Stimulated activated naive CD8-positive, alpha-beta T cell treated with anti-CD3 and anti-CD28 coated beads, Interleukin-15, amount 100 ng/mL, for 72 hours (primary cell): Measurements from ENCODE around the gene NUDT14.
A peak's percentile ranks its signal among the peaks of the same experiment; 100 is the strongest.

ENCODE experiments used
- ATAC-seq: fragments of 150-1000 bp; cut with Tn5 transposase; 2 replicates; pipeline ENCODE4 v1.10.0; 2021; ENCODE audit warnings: mild to moderate bottlenecking, moderate library complexity
- DNase-seq, 2 donors: peaks; one replicate each; pipeline ENCODE4 v3.0.0; 2021 to 2022
- H3K27ac Mint-ChIP-seq, 2 donors: one replicate each; pipeline ENCODE4 v1.8.0; 2022; ENCODE audit warnings: mild to moderate bottlenecking in 2 of 2, mixed read lengths in 2 of 2, moderate library complexity in 2 of 2
- H3K27me3 Mint-ChIP-seq: one replicate; pipeline ENCODE4 v1.8.0; 2022; ENCODE audit warnings: mixed read lengths
- H3K4me1 Mint-ChIP-seq: one replicate; pipeline ENCODE4 v1.8.0; 2022; ENCODE audit warnings: mild to moderate bottlenecking, mixed read lengths
- H3K4me3 Mint-ChIP-seq, 2 donors: one replicate each; pipeline ENCODE4 v1.8.0; 2022; ENCODE audit warnings: mild to moderate bottlenecking in 2 of 2, mixed read lengths in 2 of 2, moderate library complexity in 1 of 2
- H3K9me3 Mint-ChIP-seq, 2 donors: one replicate each; pipeline ENCODE4 v1.8.0; 2022; ENCODE audit warnings: mixed read lengths in 2 of 2

Gene NUDT14

DNA sequence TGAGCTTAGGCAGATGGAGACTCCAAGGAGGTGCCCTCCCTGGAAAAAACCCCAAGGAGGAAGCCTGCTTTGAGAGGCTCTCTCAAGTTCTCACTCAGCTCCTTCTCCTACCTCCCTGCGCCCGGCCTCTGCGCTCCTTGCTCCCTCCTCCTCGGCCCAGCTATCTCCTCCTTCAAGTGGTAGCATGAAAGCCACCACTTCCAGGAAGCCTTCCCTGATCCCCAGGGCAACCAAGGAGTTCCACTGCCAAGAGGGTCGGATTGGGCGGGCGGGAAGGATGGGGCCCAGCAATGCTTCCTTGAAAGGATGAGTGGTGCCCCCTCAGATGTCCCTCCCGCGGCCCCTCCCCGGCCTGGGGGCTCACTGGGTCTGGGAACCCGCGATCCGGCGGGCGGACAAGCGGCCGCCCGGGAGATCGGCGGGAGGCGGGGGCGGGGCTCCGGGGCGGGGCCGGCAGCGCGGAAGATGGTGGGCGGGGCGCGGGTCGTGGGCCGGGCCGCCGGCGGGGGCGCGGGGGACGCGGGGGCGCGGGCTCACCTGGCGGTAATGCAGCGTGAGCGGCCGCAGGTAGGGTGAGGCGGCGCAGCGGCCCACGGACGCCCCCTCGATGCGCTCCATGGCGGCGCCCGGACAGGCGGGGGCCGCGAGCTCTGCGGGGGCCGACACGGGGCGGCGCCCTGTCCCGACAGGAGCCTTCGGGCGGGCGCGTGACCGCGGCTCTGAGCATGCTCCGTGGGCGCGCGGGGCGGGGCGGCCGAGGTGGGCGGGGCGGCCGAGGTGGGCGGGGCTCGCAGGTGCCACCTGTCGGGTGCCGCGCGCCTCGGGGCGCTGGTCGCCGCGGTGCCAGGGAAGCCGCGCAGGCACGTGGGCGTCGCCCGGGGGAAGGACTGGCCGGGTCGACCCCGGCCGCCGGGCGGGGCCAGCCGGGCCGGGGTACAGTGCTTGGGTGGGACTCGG, at the start of gene NUDT14:
NUDT14 (minus strand) TSS at position 721 of the 957 bp plus-strand sequence; CDS start at position 618, 103 bp downstream.
- H3K27ac Mint-ChIP-seq: peak within 1 kb of the TSS in 1 of 2 donors; percentile 88
- ATAC-seq (peak; percentile 78), DNase-seq (peak; percentile 73 to 80)
- H3K4me1 Mint-ChIP-seq: peaks cover 35% of the 10 kb centered on the region
- peaks cover 33% of the 10 kb centered on the region for H3K27me3 Mint-ChIP-seq
- H3K9me3 Mint-ChIP-seq: no peaks in the 10 kb centered on the region
- peak within 1 kb of the TSS; percentile 60 to 70 for H3K4me3 Mint-ChIP-seq

DNA sequence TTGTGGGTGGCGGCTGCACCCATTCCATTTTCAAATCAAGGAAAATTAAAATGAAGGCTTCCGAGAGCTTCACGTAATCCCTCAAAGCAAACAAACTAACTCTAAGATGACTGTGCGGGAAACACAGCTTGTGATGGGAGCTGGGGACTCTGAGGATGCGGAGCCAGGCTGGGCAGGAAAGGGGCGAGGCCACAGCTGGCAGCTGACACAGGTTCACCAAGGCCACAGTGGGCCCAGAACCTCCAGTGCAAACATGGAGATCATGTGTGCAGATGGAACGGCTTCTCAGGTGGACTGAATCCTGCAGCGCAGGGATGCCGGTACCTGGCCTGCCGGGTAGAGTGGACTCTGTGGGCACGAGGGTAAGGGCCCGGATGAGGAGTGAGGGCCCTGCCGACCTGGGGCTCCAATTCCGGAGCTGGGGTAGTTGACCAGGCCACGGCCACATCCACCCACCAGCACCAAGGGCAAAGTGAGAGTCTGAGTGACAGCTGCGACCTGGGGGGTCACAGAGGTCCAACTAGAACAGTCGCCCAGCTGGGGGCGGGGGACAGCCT, 48.1 kb upstream of the NUDT14 start:
- H3K27me3 Mint-ChIP-seq: no peaks in the 10 kb centered on the region
- ATAC-seq (no peak), DNase-seq (no peak)
- no peak overlapping the region for H3K27ac Mint-ChIP-seq
- no peaks in the 10 kb centered on the region for H3K9me3 Mint-ChIP-seq
- no peak overlapping the region for H3K4me3 Mint-ChIP-seq
- no peaks in the 10 kb centered on the region for H3K4me1 Mint-ChIP-seq

- H3K27me3 Mint-ChIP-seq: no peaks in the 10 kb centered on the region
- H3K9me3 Mint-ChIP-seq: no peaks in the 10 kb centered on the region
- no peak overlapping the region for H3K27ac Mint-ChIP-seq
- ATAC-seq: no peak
- no peak for DNase-seq
- no peak overlapping the region for H3K4me3 Mint-ChIP-seq
- H3K4me1 Mint-ChIP-seq: no peaks in the 10 kb centered on the region
Observed at GRCh38 chr14:105228562-105228961, 47.5 kb upstream of the NUDT14 start.

- H3K9me3 Mint-ChIP-seq: no peaks in the 10 kb centered on the region
- DNase-seq: no peak
- H3K4me3 Mint-ChIP-seq: no peak overlapping the region
- H3K27ac Mint-ChIP-seq: no peak overlapping the region
- H3K27me3 Mint-ChIP-seq: no peaks in the 10 kb centered on the region
- no peak for ATAC-seq
- H3K4me1 Mint-ChIP-seq: no peaks in the 10 kb centered on the region
Observed at GRCh38 chr14:105227346-105227745, 46.2 kb upstream of the NUDT14 start.

GRCh38 chr14:105226198-105226597, 45.1 kb upstream of the NUDT14 start:
- H3K9me3 Mint-ChIP-seq: no peaks in the 10 kb centered on the region
- no peaks in the 10 kb centered on the region for H3K27me3 Mint-ChIP-seq
- ATAC-seq: no peak
- no peaks in the 10 kb centered on the region for H3K4me1 Mint-ChIP-seq
- no peak overlapping the region for H3K4me3 Mint-ChIP-seq
- no peak for DNase-seq
- H3K27ac Mint-ChIP-seq: no peak overlapping the region

DNA sequence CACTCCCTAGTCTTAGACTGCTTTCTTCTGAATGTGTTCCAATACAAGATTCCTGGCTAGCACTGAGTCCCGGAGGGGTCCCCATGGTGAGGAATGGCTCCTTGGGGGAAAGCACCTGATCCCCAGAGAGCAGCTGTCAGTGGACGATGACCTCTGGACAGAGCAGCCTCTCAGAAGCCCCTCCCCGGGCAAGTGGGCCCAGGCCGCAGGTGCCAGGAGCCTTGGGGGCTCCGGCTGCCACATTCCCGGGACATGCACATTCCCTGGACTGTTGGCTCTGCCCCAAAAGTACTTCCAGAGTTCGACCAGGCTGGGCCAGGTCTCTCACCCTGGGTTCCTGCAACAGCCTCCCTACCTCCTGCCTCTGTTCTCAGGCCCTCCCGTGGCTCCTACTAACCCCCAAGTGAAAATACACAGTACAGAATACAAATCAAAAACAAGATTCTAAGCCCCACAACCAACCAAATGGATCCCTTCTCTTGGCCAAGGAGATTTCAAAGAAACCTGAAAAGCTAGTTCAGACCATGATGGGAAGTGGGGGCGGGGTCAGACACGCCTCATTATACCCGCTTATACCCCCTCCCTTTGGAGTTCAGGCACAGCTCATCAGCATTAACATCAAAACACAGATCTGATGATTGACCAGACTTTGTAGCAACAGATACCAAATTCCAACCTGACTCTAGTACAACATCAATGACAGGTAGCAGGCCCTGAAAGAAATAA, 43.9 kb upstream of the NUDT14 start:
- Mint-ChIP-seq H3K4me1 (no peaks in the 10 kb centered on the region), H3K4me3 (no peak overlapping the region), H3K27ac (no peak overlapping the region), H3K27me3 (no peaks in the 10 kb centered on the region), H3K9me3 (no peaks in the 10 kb centered on the region)
- ATAC-seq (no peak), DNase-seq (no peak)

DNA sequence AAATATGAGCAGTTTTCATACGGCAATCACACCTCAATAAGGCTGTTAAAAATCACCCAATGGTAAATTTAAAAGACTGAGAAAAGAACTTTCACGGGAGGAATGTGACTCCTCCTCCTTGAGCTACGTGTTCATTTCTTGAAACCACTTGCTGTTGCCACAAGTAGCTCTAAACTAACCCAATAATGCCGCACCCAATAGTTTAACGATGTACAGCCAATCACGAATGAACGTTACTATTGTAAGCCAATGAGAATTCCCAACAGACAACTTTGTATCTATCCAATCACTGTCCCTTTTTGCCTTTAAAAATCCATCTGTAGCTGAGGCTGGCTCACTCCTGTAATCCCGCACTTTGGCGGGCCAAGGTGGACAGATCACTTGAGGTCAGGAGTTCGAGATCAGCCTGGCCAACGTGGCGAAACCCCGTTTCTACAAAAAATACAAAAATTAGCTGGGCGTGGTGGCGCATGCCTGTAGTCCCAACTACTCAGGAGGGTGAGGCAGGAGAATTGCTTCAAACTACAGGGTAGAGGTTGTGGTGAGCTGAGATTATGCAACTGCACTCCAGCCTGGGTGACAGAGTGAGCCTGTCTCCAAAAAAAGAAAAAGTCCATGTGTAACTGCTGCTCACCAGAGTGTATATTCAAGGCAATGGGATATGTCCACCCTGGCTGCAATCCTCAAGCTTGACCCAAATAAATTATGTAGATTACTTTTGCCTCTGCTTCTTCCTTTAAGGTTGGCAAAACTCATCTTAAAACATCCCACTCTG, 42.8 kb upstream of the NUDT14 start:
- Mint-ChIP-seq H3K9me3 (no peaks in the 10 kb centered on the region), H3K27ac (no peak overlapping the region), H3K4me3 (no peak overlapping the region), H3K4me1 (no peaks in the 10 kb centered on the region), H3K27me3 (no peaks in the 10 kb centered on the region)
- ATAC-seq (no peak), DNase-seq (no peak)

GRCh38 chr14:105223260-105223659, 42.1 kb upstream of the NUDT14 start:
- no peak overlapping the region for H3K27ac Mint-ChIP-seq

DNA sequence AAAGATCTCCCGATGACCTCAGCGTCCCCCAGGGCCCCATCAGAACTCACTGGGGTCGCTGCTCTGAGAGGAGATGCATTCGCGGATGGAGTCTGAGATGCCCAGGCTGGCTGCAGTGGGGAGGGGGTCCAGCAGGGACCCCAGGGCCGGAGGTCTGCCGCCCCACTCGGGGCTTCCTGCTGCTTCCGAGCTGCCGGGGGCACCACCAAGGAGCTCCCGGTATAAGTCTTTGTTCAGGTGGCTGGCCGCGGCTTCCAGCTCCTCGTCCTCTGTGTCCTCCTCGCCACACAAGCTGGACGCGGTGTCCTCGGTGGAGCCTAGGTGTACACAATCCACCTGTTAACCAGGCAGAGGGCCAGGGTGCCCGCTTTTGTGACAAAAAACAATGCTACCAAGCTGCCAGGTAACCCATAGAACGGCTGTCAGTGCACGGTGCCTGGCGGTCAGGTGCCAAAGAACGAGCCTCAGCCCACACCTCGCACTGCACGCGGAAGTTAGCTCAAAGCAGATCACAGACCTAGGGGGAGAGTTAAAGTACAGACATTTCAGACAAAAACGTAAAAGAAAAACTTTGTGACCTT, 40.6 kb upstream of the NUDT14 start:
- ATAC-seq (no peak), DNase-seq (no peak)
- H3K27ac Mint-ChIP-seq: no peak overlapping the region
- no peaks in the 10 kb centered on the region for H3K27me3 Mint-ChIP-seq
- H3K4me3 Mint-ChIP-seq: no peak overlapping the region
- H3K4me1 Mint-ChIP-seq: no peaks in the 10 kb centered on the region
- no peaks in the 10 kb centered on the region for H3K9me3 Mint-ChIP-seq

More at GRCh38 chr14:105223260-105223659, 42.1 kb upstream of the NUDT14 start:
- no peaks in the 10 kb centered on the region for H3K4me1 Mint-ChIP-seq
- DNase-seq (no peak), ATAC-seq (no peak)
- H3K4me3 Mint-ChIP-seq: no peak overlapping the region
- no peaks in the 10 kb centered on the region for H3K9me3 Mint-ChIP-seq
- H3K27me3 Mint-ChIP-seq: no peaks in the 10 kb centered on the region

DNA sequence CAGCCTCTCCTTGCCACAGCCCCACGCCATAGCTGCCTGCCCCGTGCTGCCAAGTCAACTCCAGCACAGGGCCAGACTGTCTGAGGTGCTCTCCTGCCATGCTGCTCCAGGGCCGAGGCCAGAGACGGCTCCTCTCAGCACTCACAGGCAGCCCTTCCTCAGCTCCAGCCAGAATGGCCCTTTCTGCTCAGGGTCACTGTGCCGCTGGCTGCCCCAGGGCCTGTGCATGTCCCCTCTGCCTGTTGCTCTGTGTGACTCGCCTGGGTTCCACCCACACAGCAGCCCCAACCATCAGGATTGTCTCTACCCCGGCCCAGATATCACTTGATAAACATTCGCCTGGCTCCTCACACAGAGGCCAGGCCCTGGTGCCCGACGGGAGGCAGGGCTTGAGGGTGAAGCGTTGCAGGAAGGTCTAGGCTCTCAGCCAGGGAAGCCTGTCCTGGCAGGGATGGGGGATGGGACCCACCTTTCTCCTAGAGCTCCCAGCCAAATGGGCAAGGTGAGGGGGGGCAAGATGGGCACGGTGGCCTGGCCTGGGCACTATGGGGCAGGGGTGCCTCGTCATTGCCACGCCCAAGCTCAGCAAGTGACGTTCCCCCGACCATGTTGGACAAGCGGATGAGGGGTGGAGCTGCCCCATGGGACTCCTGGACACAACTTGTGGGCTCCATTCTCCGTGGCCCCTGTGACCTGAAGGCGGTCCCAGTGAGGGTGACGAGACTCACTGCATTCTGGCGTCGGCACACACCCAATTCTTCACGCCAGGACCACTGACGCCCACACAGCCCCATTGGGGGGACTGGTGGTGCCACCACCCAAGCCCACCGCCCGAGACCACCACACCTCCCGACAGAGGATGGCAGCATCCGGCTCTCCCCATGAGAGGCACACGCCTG, 39.8 kb upstream of the NUDT14 start:
- no peaks in the 10 kb centered on the region for H3K27me3 Mint-ChIP-seq
- no peaks in the 10 kb centered on the region for H3K4me1 Mint-ChIP-seq
- DNase-seq: no peak
- no peak for ATAC-seq
- H3K27ac Mint-ChIP-seq: peak overlapping the region in 1 of 2 donors; percentile 42
- no peak overlapping the region for H3K4me3 Mint-ChIP-seq
- no peaks in the 10 kb centered on the region for H3K9me3 Mint-ChIP-seq

GRCh38 chr14:105219753-105220152, 38.6 kb upstream of the NUDT14 start:
- no peaks in the 10 kb centered on the region for H3K4me1 Mint-ChIP-seq
- ATAC-seq: no peak
- H3K4me3 Mint-ChIP-seq: no peak overlapping the region
- H3K27ac Mint-ChIP-seq: peak overlapping the region in 1 of 2 donors; percentile 19
- H3K27me3 Mint-ChIP-seq: no peaks in the 10 kb centered on the region
- no peaks in the 10 kb centered on the region for H3K9me3 Mint-ChIP-seq
- DNase-seq: no peak

DNA sequence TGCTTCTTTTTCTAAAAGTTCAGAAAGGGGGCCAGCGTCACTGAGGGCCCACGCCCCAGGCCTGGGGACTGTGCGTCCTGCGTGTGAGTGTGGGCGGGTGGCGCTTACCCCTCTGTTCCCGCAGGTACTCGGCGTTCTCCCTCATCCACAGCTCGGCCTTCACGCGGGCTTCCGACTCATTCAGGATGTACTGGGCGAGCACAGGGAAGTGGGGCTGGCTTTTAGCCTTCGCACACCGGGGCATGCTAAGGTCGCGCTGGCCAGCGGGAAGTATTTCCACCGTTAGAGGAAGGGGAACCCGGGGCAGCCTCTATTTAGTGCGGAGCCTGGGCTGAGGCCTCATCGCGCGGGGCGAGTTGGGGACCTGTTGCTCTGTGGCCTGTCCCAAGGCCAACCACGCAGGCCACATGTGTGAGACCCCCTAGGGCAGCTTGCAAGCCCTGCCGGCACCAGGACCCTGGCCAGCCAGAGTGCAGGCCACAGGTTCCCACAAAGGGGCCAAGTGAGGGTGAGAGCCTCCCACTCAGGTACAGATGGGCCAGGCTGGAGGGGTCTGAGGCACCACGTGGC, 38.0 kb upstream of the NUDT14 start:
- no peak for DNase-seq
- Mint-ChIP-seq H3K9me3 (no peaks in the 10 kb centered on the region), H3K4me3 (no peak overlapping the region), H3K27ac (no peak overlapping the region), H3K4me1 (no peaks in the 10 kb centered on the region), H3K27me3 (no peaks in the 10 kb centered on the region)
- ATAC-seq: no peak

DNA sequence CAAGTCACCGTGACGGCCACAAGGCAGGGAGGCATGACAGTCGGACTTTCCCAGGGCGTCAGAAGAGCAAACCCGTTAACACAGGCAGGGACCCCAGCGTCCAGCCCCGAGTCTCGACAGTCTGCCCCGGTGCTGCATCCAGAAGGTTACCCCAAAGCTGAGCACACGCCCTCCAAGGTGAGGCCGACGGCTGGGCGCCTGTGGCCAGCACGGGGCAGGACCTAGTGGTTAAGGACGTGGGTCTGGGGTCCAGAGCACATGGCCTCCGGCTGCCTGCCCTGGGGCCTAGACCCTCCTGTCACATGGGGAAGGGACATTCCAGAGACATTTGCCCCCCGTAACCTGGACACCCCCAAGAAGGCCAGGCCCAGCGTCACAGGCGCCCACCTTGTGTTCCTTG, 37.5 kb upstream of the NUDT14 start:
- DNase-seq: no peak
- H3K27ac Mint-ChIP-seq: no peak overlapping the region

GRCh38 chr14:105217774-105218173, 36.7 kb upstream of the NUDT14 start:
- Mint-ChIP-seq H3K27me3 (no peaks in the 10 kb centered on the region), H3K4me1 (no peaks in the 10 kb centered on the region), H3K27ac (no peak overlapping the region), H3K9me3 (no peaks in the 10 kb centered on the region), H3K4me3 (no peak overlapping the region)
- ATAC-seq: no peak
- no peak for DNase-seq

More for the DNA sequence above, 37.5 kb upstream of the NUDT14 start:
- Mint-ChIP-seq H3K9me3 (no peaks in the 10 kb centered on the region), H3K4me1 (no peaks in the 10 kb centered on the region), H3K4me3 (no peak overlapping the region), H3K27me3 (no peaks in the 10 kb centered on the region)
- no peak for ATAC-seq
